A673 (cell line): ENCODE data around the gene XYLT1.

Source experiments
- EZH2 ChIP-seq: fragments of 200-600 bp; sonication (generic); IDR thresholded peaks from 2 replicates; pipeline ENCODE4 v1.6.1; 2017; ENCODE audit warnings: borderline replicate concordance, low read depth, mild to moderate bottlenecking, mixed read lengths, antibody characterized with exemption, low read length; ENCODE audit not compliant: poor library complexity, severe bottlenecking
- TF ChIP-seq, protein P1 (sequence below): fragments of 300-800, 200-600 bp; sonication (generic); conservative IDR thresholded peaks from 2 replicates; pipeline ENCODE4 v1.5.1; 2017; ENCODE audit warnings: low read depth, mild to moderate bottlenecking, antibody characterized with exemption, low read length, moderate library complexity, mixed read lengths

DNA sequence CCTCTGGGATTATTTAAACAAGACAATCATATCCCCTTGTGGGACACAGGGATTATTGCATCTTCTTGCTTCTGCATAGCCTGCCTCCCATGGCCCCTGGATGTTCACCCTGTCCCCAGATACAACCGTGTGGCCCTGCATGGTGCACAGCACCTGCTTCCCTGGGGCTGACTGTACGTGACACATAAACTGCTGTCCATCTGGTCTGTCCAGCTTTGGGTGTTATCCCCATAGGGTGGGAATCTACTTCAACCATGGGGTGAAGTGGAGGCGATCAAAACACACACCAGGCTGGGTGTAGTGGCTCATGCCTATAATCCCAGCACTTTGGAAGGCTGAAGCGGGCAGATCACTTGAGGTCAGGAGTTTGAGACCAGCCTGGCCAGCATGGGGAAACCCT lies 138.8 kb downstream of the XYLT1 start:
- TF ChIP-seq, protein P1, sequence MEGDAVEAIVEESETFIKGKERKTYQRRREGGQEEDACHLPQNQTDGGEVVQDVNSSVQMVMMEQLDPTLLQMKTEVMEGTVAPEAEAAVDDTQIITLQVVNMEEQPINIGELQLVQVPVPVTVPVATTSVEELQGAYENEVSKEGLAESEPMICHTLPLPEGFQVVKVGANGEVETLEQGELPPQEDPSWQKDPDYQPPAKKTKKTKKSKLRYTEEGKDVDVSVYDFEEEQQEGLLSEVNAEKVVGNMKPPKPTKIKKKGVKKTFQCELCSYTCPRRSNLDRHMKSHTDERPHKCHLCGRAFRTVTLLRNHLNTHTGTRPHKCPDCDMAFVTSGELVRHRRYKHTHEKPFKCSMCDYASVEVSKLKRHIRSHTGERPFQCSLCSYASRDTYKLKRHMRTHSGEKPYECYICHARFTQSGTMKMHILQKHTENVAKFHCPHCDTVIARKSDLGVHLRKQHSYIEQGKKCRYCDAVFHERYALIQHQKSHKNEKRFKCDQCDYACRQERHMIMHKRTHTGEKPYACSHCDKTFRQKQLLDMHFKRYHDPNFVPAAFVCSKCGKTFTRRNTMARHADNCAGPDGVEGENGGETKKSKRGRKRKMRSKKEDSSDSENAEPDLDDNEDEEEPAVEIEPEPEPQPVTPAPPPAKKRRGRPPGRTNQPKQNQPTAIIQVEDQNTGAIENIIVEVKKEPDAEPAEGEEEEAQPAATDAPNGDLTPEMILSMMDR: no peak
- no peak for TF ChIP-seq EZH2
